ENCODE measurements around the gene CDK17. TPM values are rescaled to one million over a fixed set of nuclear protein-coding genes. Genes with fewer than 3 reads are reported as not detected.

Gene CDK17
- total RNA-seq, 1 experiment from 2014 or later, result 21.4 TPM

DNA sequence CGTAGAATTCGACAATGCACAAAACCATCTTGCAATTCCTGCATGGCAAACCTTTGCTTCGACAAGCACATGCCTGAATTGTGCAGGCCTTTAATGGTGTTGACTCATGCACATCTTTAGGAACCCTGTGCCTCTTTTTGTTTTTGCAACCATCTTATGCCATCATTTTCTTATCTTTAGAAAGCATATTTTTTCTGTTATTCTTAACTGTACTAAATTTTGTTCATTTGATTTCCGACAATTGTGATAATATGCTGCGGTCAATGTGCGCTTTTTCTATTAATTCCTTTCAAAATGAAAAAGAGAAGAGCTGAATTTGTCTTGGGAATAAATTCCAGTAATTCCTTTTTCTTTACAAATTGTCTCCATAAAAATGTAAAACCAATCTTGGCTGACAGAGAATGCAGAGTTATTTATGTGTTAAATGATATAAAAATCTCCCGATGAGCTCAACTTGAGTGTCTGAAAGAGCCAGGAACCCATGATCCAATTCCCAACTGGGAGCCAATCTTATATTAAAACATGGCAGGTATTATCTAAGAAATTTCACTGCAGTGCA, 20.1 kb upstream of the CDK17 start (continued):
- TF ChIP-seq, protein P1, sequence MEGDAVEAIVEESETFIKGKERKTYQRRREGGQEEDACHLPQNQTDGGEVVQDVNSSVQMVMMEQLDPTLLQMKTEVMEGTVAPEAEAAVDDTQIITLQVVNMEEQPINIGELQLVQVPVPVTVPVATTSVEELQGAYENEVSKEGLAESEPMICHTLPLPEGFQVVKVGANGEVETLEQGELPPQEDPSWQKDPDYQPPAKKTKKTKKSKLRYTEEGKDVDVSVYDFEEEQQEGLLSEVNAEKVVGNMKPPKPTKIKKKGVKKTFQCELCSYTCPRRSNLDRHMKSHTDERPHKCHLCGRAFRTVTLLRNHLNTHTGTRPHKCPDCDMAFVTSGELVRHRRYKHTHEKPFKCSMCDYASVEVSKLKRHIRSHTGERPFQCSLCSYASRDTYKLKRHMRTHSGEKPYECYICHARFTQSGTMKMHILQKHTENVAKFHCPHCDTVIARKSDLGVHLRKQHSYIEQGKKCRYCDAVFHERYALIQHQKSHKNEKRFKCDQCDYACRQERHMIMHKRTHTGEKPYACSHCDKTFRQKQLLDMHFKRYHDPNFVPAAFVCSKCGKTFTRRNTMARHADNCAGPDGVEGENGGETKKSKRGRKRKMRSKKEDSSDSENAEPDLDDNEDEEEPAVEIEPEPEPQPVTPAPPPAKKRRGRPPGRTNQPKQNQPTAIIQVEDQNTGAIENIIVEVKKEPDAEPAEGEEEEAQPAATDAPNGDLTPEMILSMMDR (IDR thresholded peaks at IDR 0.05 in 2 of 3, conservative IDR thresholded peaks at IDR 0.05 in 1 of 3; ENCODE audit: borderline replicate concordance in 1 of 3, insufficient read depth in 1 of 3, low read depth in 2 of 3, low read length in 2 of 3), result no peak
- no peak for TF ChIP-seq JUND (IDR thresholded peaks at IDR 0.05)
- no peak for TF ChIP-seq POLR2A (IDR thresholded peaks at IDR 0.05; ENCODE audit: borderline replicate concordance, extremely low read depth, insufficient read depth, insufficient read length)
- TF ChIP-seq YY1 (IDR thresholded peaks at IDR 0.05; ENCODE audit: extremely low read depth, insufficient replicate concordance, low read depth, low read length), result no peak
- no peak for TF ChIP-seq POLR2AphosphoS5 (IDR thresholded peaks at IDR 0.05; ENCODE audit: low read depth, low read length)
- no peak for TF ChIP-seq ELF1 (IDR thresholded peaks at IDR 0.05; ENCODE audit: borderline replicate concordance, low read depth)
- TF ChIP-seq, protein P2, sequence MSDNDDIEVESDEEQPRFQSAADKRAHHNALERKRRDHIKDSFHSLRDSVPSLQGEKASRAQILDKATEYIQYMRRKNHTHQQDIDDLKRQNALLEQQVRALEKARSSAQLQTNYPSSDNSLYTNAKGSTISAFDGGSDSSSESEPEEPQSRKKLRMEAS (IDR thresholded peaks at IDR 0.05), result no peak
- TF ChIP-seq ZBTB33 (IDR thresholded peaks at IDR 0.05; ENCODE audit: extremely low read depth, insufficient replicate concordance, low read length), result no peak
- no peak for TF ChIP-seq EZH2 (IDR thresholded peaks at IDR 0.05)

All from HCT116 (cell line).